ENCODE data around the gene LDLRAD4.

- no peak for TF ChIP-seq CTCF (IDR thresholded peaks at IDR 0.05)
- TF ChIP-seq POLR2A (IDR thresholded peaks at IDR 0.05; ENCODE audit: low read depth), result no peak
These were observed 151.4 kb downstream of the LDLRAD4 start for GRCh38 chr18:13369756-13370510.
